Peyer's patch (tissue), 4 donors: ENCODE results near the gene OR5D18.

ENCODE experiments used
- POLR2A ChIP-seq, 2 donors: fragments of 450-650 bp; IDR thresholded peaks; one replicate each; pipeline ENCODE4 v1.5.1; 2017; ENCODE audit warnings: antibody characterized with exemption in 2 of 2, mild to moderate bottlenecking in 2 of 2, moderate library complexity in 2 of 2
- TF ChIP-seq, protein P1 (sequence below), 6 experiments: fragments of 450-650 bp in 4 of 6; fragments of 200-600 bp in 2 of 6; sonication (generic) in 1 of 6; IDR thresholded peaks; one replicate each; pipeline ENCODE4 v1.5.1; 2017 to 2019; ENCODE audit warnings: antibody characterized with exemption in 6 of 6, mild to moderate bottlenecking in 3 of 6, moderate library complexity in 1 of 6

DNA sequence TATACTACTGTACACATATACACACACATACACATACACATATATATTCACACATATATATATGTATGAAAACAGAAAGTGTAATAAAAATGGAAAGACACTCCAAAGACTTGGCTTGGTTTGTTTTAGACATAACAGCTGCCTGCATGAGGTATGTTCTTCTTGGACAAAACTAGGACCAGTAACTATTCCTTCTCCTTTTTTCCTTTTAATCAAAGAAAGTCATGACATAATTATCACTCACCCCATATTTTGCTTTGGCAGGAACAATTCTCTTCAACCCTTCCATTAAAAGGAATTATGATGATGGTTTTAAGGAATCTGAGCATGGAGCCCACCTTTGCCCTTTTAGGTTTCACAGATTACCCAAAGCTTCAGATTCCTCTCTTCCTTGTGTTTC is 24.2 kb upstream of the OR5D18 start, which contains the start of gene OR5D14:
- TF ChIP-seq, protein P1, sequence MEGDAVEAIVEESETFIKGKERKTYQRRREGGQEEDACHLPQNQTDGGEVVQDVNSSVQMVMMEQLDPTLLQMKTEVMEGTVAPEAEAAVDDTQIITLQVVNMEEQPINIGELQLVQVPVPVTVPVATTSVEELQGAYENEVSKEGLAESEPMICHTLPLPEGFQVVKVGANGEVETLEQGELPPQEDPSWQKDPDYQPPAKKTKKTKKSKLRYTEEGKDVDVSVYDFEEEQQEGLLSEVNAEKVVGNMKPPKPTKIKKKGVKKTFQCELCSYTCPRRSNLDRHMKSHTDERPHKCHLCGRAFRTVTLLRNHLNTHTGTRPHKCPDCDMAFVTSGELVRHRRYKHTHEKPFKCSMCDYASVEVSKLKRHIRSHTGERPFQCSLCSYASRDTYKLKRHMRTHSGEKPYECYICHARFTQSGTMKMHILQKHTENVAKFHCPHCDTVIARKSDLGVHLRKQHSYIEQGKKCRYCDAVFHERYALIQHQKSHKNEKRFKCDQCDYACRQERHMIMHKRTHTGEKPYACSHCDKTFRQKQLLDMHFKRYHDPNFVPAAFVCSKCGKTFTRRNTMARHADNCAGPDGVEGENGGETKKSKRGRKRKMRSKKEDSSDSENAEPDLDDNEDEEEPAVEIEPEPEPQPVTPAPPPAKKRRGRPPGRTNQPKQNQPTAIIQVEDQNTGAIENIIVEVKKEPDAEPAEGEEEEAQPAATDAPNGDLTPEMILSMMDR (IDR thresholded peaks at IDR 0.05): no peak
- no peak for TF ChIP-seq POLR2A (IDR thresholded peaks at IDR 0.05)
